Measurements from ENCODE around the gene GPC3.
"Not testable (repeated sequence)": the region's sequence is repeated elsewhere in the genome, so short reads cannot be mapped to it uniquely, and the experiment has no call there.

GPC3 gene

GRCh38 chrX:133908223-133908955, 77.0 kb downstream of the GPC3 start:
- TF ChIP-seq CTCF (conservative IDR thresholded peaks at IDR 0.05; ENCODE audit: control insufficient read depth, insufficient read depth, low read depth, low read length): no peak

GRCh38 chrX:133907606-133908005, 77.8 kb downstream of the GPC3 start:
- no peak for TF ChIP-seq CTCF (conservative IDR thresholded peaks at IDR 0.05; ENCODE audit: control insufficient read depth, insufficient read depth, low read depth, low read length)
- H3K4me3 ChIP-seq (ENCODE audit: control insufficient read depth, low read depth, low read length): no peak overlapping the region
- DNase-seq (ENCODE audit: low read depth): no peak

More at GRCh38 chrX:133908223-133908955, 77.0 kb downstream of the GPC3 start:
- H3K4me3 ChIP-seq (ENCODE audit: control insufficient read depth, low read depth, low read length): no peak overlapping the region
- no peak for DNase-seq (ENCODE audit: low read depth)

GRCh38 chrX:133905305-133905704, 80.1 kb downstream of the GPC3 start:
- no peak for TF ChIP-seq CTCF (conservative IDR thresholded peaks at IDR 0.05; ENCODE audit: control insufficient read depth, insufficient read depth, low read depth, low read length)
- DNase-seq (ENCODE audit: low read depth): no peak
- H3K4me3 ChIP-seq (ENCODE audit: control insufficient read depth, low read depth, low read length): no peak overlapping the region

DNA sequence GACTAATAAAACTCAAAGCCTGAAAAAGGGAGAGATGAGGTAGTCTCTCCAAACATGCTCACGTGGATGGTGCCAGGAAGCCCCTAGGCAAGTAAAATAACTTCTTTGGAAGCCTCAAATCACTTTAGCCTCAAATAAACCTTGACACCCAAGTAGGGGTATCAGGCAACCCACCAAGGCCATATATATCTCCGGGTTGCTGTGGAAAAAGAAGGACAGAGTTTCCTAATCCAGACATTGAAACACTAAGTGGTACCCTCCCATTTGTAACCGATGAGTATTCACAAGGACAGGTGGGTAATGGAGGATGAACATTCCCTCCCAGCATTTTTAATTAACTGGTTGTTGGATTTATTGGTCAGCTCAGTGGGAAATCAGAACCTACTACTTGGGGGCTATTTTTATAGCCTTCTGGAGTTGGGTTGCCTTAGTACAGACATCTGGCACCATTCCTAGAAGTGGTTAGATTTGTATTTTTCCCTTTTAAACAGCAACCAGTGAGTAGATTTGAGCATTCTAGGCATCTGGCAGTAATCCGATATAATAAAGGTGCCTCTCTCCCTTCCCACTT, 87.7 kb downstream of the GPC3 start:
- H3K4me3 ChIP-seq (ENCODE audit: control insufficient read depth, low read depth, low read length): no peak overlapping the region
- no peak for TF ChIP-seq CTCF (conservative IDR thresholded peaks at IDR 0.05; ENCODE audit: control insufficient read depth, insufficient read depth, low read depth, low read length)
- no peak for DNase-seq (ENCODE audit: low read depth)

DNA sequence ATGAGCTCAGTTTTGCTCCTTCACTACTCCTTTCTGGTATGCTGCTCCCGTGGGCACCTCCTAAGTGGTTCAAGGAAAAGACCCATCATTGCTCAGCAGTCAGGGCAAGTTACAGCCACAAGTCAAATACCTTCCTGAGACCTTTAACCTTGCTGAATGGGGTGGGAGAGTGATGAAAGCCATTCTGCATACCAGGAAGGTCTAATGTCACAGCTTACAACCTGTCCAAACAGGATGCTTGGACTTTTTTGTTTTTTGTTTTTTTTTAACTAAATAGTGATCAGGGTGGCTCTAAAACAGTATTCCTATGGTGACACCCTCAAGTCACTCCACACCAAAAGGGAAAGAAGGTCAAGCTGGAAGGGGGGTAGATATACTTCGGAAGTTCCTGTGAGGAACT, 93.1 kb downstream of the GPC3 start:
- TF ChIP-seq CTCF (conservative IDR thresholded peaks at IDR 0.05; ENCODE audit: control insufficient read depth, insufficient read depth, low read depth, low read length): no peak

GRCh38 chrX:133888984-133889383, 96.4 kb downstream of the GPC3 start:
- DNase-seq (ENCODE audit: low read depth): no peak
- no peak for TF ChIP-seq CTCF (conservative IDR thresholded peaks at IDR 0.05; ENCODE audit: control insufficient read depth, insufficient read depth, low read depth, low read length)
- no peak overlapping the region for H3K4me3 ChIP-seq (ENCODE audit: control insufficient read depth, low read depth, low read length)

More for the DNA sequence above, 93.1 kb downstream of the GPC3 start:
- no peak for DNase-seq (ENCODE audit: low read depth)
- no peak overlapping the region for H3K4me3 ChIP-seq (ENCODE audit: control insufficient read depth, low read depth, low read length)

GRCh38 chrX:133888084-133888483, 97.3 kb downstream of the GPC3 start:
- H3K4me3 ChIP-seq (ENCODE audit: control insufficient read depth, low read depth, low read length); DNase-seq (ENCODE audit: low read depth): not testable (repeated sequence)
